ENCODE results near the gene MAML2. TPM values are rescaled to one million over a fixed set of nuclear protein-coding genes. Genes with fewer than 3 reads are reported as not detected.

Gene MAML2
- total and polyA plus RNA-seq, 2 of the 8 experiments (the other 6 are each of a cell fraction or from before 2014, with no cell fraction given) = 3.8 to 6.6 TPM

DNA sequence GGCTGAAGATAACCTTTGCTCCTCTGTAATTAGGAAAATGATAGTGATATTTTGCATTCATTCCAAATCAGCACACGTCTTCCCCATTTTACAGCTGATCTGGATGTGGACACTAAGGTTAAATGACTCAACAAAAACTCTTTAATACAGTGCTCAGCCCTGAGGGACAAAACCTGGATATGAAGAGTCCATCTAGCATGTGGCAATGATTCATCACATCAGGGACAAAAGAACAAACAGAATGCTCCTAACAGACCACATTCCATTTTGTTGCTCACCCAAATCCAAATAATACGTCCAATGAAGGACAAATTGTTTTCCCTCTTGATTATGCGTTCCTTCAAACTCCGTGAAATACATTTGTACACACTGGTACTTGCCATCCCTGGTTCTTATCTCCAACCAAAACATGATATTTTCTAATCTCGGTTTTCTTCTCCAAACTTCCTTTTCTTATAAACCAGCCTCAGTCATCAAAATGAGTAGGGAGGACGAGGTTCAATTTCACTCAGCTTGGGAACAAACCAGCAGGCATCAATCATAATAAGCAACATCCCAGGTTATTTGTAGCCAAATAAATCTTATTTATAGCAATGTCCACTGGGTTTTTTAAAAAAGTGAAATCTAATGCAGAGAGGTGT lies 365.3 kb downstream of the MAML2 start:
- Histone ChIP-seq H2BK15ac (ENCODE audit: low read length) (no peak overlapping the region), H3K23me2 (ENCODE audit: low read depth, low read length) (no peaks in the 10 kb centered on the region), H3K79me1 (ENCODE audit: low read depth, low read length) (no peaks in the 10 kb centered on the region), H3K18ac (ENCODE audit: extremely low read depth, low read length) (no peak overlapping the region), H3K27ac (ENCODE audit: low read depth, low read length) (no peak overlapping the region), H3K4ac (replicated peaks; ENCODE audit: insufficient read length, low read depth, low read length) (no peak overlapping the region), H2BK5ac (ENCODE audit: low read depth, low read length) (no peak overlapping the region), H2BK20ac (ENCODE audit: low read length) (no peak overlapping the region), H4K20me1 (replicated peaks in 1 of 2; ENCODE audit: control insufficient read depth in 1 of 2, insufficient read depth in 2 of 2, low read length in 2 of 2) (no peaks in the 10 kb centered on the region), H2BK120ac (replicated peaks; ENCODE audit: low read depth, low read length) (no peak overlapping the region), H2AK5ac (ENCODE audit: low read depth, low read length) (no peak overlapping the region), H2AFZ (ENCODE audit: low read length) (no peak overlapping the region), H3K9me3 (ENCODE audit: insufficient read depth in 2 of 2, low read depth in 1 of 2, low read length in 1 of 2) (no peaks in the 10 kb centered on the region), H3K36me3 (ENCODE audit: control insufficient read depth in 2 of 4, insufficient read depth in 4 of 4, low read length in 3 of 4) (no peaks in the 10 kb centered on the region), H4K91ac (replicated peaks; ENCODE audit: insufficient read length, low read length) (no peak overlapping the region), H3K4me2 (ENCODE audit: insufficient read depth in 1 of 2, low read depth in 2 of 2, low read length in 2 of 2) (no peak overlapping the region), H4K8ac (ENCODE audit: extremely low read depth, insufficient read depth, low read length) (no peak overlapping the region), H3K79me2 (ENCODE audit: control insufficient read depth in 1 of 2, insufficient read depth in 2 of 2, low read length in 2 of 2) (no peaks in the 10 kb centered on the region), H3K4me3 (ENCODE audit: extremely low read depth in 1 of 4, insufficient read depth in 2 of 4, low read depth in 3 of 4, low read length in 4 of 4) (no peak overlapping the region), H3K23ac (ENCODE audit: insufficient read length) (no peak overlapping the region), H3K27me3 (replicated peaks in 1 of 4; ENCODE audit: control insufficient read depth in 3 of 4, extremely low read depth in 1 of 4, insufficient read depth in 3 of 4, low read length in 3 of 4) (no peaks in the 10 kb centered on the region), H2BK12ac (ENCODE audit: low read depth, low read length) (no peak overlapping the region), H3K56ac (replicated peaks; ENCODE audit: insufficient read length, low read depth, low read length) (no peak overlapping the region), H3K4me1 (replicated peaks in 1 of 4; ENCODE audit: control insufficient read depth in 3 of 4, insufficient read depth in 4 of 4, low read length in 3 of 4) (no peaks in the 10 kb centered on the region), H3K9ac (replicated peaks in 1 of 4; ENCODE audit: extremely low read depth in 1 of 4, low read depth in 3 of 4, low read length in 3 of 4) (no peak overlapping the region), H3K14ac (ENCODE audit: insufficient read length) (no peak overlapping the region), H4K5ac (ENCODE audit: insufficient read length, low read depth, low read length) (no peak overlapping the region)
- 80% methylated on average over 6 of the region's 6 CpGs; no CpG with 5 or more reads in 1 of the 2 experiments for WGBS, 2 experiments (ENCODE audit: extremely low coverage in 1 of 2, insufficient coverage in 1 of 2, insufficient read length in 1 of 2, insufficient replicate concordance in 2 of 2, low coverage in 1 of 2, low lambda C conversion rate in 2 of 2, missing lambda C conversion rate in 1 of 2)
- DNase-seq (ENCODE audit: low read depth in 1 of 2, low spot score in 2 of 2) (no peak), FAIRE-seq (no peak)
- TF ChIP-seq HDAC6 (IDR thresholded peaks at IDR 0.05; ENCODE audit: low read depth, low read length) (no peak), KDM1A (IDR thresholded peaks at IDR 0.05; ENCODE audit: borderline replicate concordance, low read length) (no peak), TAF7 (optimal IDR thresholded peaks at IDR 0.05; ENCODE audit: borderline replicate concordance, low read depth, low read length) (no peak), SIX5 (IDR thresholded peaks at IDR 0.05; ENCODE audit: low read depth, low read length) (no peak), TBP (IDR thresholded peaks at IDR 0.05; ENCODE audit: low read depth, low read length) (no peak), GABPA (IDR thresholded peaks at IDR 0.05; ENCODE audit: borderline replicate concordance, insufficient read depth, low read length) (no peak)
- CTCF ChIA-PET (ENCODE audit: partially characterized antibody) = no interaction called here
- POLR2A ChIA-PET (ENCODE audit: partially characterized antibody) = no interaction called here
